Activated T-cell treated with anti-CD3 and anti-CD28 coated beads for 1 hour (primary cell): Measurements from ENCODE around the gene PRKG2.

ENCODE experiments used
- DNase-seq: peaks from one replicate; pipeline ENCODE4 v3.0.0-alpha.2; 2020; ENCODE audit warnings: low read depth

The PRKG2 gene

GRCh38 chr4:81217779-81218178, 2.8 kb upstream of the PRKG2 start:
- no peak for DNase-seq

GRCh38 chr4:81215931-81216330, 909 bp upstream of the PRKG2 start:
- DNase-seq = no peak

- DNase-seq = no peak
These were observed 710 bp downstream of the PRKG2 start for GRCh38 chr4:81214144-81214880.

GRCh38 chr4:81213671-81214070, 1.4 kb downstream of the PRKG2 start:
- no peak for DNase-seq

GRCh38 chr4:81211956-81212355, 3.1 kb downstream of the PRKG2 start:
- DNase-seq = no peak

GRCh38 chr4:81207828-81208227, 7.2 kb downstream of the PRKG2 start:
- no peak for DNase-seq

GRCh38 chr4:81205302-81205701, 9.7 kb downstream of the PRKG2 start:
- DNase-seq = no peak

- DNase-seq = no peak
These were observed 10.5 kb downstream of the PRKG2 start for GRCh38 chr4:81204571-81204970.

GRCh38 chr4:81199831-81200230, 15.2 kb downstream of the PRKG2 start:
- DNase-seq = no peak

- DNase-seq = no peak
These were observed 16.4 kb downstream of the PRKG2 start for GRCh38 chr4:81198609-81199008.

GRCh38 chr4:81197864-81198524, 17.0 kb downstream of the PRKG2 start:
- no peak for DNase-seq

GRCh38 chr4:81196126-81196650, 18.8 kb downstream of the PRKG2 start:
- DNase-seq = no peak

GRCh38 chr4:81195475-81195874, 19.5 kb downstream of the PRKG2 start:
- DNase-seq = no peak

- DNase-seq = no peak
These were observed 20.7 kb downstream of the PRKG2 start for GRCh38 chr4:81194286-81194685.

GRCh38 chr4:81180916-81181315, 34.1 kb downstream of the PRKG2 start:
- no peak for DNase-seq

GRCh38 chr4:81179326-81179725, 35.7 kb downstream of the PRKG2 start:
- DNase-seq = no peak

- no peak for DNase-seq
These were observed 41.8 kb downstream of the PRKG2 start for GRCh38 chr4:81173213-81173612.

- DNase-seq = no peak
These were observed 48.4 kb downstream of the PRKG2 start for GRCh38 chr4:81166458-81167160.

- DNase-seq = no peak
These were observed 49.1 kb downstream of the PRKG2 start for GRCh38 chr4:81165861-81166430.

GRCh38 chr4:81164623-81165416, 50.2 kb downstream of the PRKG2 start:
- no peak for DNase-seq

- no peak for DNase-seq
These were observed 50.9 kb downstream of the PRKG2 start for GRCh38 chr4:81164126-81164525.
